Gastrocnemius medialis (tissue), 4 donors: ENCODE measurements around the gene WFDC12.

Experiments used
- POLR2A ChIP-seq, 2 donors: fragments of 450-650 bp; IDR thresholded peaks; one replicate each; pipeline ENCODE4 v1.6.1; 2017; ENCODE audit warnings: antibody characterized with exemption in 2 of 2, mild to moderate bottlenecking in 2 of 2, moderate library complexity in 2 of 2
- TF ChIP-seq, protein P1 (sequence below), 5 experiments: fragments of 450-650 bp in 3 of 5; fragments of 200-600 bp in 2 of 5; sonication (generic) in 2 of 5; IDR thresholded peaks in 4 of 5; conservative IDR thresholded peaks in 1 of 5; 1 replicate in 4 of 5; 2 replicates in 1 of 5; pipeline ENCODE4 v1.5.1; 2016 to 2019; ENCODE audit warnings: antibody characterized with exemption in 5 of 5, mild to moderate bottlenecking in 3 of 5, moderate library complexity in 3 of 5

DNA sequence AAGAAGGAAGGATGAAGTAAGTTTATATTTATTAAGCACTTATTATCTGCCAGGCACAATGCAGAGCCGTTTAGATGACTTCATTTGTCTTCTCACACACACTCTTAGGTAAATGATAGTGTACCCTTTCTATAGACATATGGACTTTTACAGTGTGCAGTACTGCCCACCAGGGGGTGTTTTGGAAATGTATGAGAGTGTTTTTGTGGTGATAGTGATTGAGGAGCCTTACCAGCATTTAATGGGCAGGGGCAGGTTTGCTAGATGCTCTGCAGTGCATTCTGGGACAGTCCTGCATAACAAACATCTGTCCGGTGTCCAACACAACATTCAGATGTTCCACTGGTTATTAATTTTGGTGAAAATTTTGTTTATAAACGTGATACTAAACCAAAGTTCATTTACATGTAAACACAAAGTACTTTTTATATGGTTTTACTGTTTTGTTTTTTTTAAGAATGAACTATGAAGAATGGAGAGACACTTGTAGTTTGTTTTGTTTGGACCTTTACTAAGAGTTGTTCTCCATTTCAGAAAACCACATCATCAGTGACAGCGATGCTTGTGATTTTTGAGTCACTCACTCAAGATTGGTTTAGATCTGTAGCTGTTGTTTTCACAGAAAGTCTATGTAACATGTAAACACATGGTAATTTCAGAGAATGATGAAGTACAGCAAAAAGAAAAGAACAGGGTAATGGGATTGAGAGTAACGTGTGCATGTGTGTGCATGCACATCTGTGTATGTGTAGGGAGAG, 43.2 kb downstream of the WFDC12 start:
- TF ChIP-seq, protein P1, sequence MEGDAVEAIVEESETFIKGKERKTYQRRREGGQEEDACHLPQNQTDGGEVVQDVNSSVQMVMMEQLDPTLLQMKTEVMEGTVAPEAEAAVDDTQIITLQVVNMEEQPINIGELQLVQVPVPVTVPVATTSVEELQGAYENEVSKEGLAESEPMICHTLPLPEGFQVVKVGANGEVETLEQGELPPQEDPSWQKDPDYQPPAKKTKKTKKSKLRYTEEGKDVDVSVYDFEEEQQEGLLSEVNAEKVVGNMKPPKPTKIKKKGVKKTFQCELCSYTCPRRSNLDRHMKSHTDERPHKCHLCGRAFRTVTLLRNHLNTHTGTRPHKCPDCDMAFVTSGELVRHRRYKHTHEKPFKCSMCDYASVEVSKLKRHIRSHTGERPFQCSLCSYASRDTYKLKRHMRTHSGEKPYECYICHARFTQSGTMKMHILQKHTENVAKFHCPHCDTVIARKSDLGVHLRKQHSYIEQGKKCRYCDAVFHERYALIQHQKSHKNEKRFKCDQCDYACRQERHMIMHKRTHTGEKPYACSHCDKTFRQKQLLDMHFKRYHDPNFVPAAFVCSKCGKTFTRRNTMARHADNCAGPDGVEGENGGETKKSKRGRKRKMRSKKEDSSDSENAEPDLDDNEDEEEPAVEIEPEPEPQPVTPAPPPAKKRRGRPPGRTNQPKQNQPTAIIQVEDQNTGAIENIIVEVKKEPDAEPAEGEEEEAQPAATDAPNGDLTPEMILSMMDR (IDR thresholded peaks at IDR 0.05 in 4 of 5, conservative IDR thresholded peaks at IDR 0.05 in 1 of 5), result peak in 1 of 5 experiments; percentile 13
- TF ChIP-seq POLR2A (IDR thresholded peaks at IDR 0.05), result no peak
